NCI-H1694 treated with DMSO at 0.1 percent for 48 hours (cell line): ENCODE measurements around the gene ACSF3.

ENCODE experiments used
- DNase-seq: peaks from one replicate; lab custom pipeline; 2025; lab: John Stamatoyannopoulos, UW

ACSF3 gene

DNA sequence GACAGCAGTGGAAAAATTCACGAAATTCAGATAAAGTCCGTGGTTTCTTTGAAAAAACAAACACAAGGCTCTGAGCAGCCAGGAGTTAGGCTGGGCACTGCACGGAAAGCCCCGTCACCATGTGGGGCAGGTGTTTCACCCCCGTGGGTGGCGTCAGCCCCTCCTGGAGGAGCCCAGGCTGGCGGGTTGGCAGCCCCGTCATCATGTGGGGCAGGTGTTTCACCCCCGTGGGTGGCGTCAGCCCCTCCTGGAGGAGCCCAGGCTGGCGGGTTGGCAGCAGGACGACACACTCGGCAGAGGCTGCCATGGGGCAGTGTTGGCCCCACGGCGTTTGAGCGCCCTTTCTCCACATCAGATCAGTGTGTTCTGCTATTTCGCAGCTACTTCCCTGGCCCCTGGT is 38.1 kb downstream of the ACSF3 start:
- no peak for DNase-seq

DNA sequence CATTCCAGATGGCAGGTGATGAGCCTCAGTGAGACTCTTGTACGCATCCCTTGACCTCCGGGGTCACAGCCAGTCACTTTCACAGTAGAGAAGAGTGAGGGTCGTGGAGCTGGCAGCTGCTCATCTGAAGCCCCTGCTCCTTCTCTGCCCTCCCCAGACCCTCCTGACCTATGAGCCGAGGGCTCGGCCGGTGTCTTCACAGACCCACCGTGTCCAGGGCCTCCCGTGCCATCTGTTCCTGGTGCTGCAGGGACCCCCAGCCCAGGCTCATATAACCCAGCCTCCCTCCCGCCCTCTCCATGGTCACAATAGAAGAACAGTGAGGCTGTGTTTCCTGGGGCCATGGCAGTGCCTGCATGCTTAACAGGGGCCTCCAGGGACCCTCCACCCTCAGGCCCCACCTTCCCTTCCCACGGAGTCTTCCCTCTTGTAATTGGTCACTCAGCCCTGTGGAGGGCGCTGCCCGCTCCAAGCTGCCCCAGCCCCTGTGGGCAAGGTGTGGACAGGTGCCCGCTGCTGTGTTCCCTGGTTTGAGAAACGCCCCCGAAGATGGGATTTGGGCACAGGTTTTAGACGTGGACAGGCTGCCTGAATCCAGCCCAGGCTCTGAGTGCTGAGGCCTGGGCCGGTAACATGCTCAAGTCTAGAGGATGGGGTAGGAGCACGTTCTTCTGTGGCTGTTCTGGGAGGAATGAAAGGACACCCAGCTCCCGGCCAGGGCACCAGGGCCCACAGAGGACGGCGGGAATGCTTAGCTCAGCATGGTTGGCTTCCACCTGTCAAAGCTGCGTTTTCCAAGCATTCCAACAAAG is 38.7 kb downstream of the ACSF3 start:
- no peak for DNase-seq

DNA sequence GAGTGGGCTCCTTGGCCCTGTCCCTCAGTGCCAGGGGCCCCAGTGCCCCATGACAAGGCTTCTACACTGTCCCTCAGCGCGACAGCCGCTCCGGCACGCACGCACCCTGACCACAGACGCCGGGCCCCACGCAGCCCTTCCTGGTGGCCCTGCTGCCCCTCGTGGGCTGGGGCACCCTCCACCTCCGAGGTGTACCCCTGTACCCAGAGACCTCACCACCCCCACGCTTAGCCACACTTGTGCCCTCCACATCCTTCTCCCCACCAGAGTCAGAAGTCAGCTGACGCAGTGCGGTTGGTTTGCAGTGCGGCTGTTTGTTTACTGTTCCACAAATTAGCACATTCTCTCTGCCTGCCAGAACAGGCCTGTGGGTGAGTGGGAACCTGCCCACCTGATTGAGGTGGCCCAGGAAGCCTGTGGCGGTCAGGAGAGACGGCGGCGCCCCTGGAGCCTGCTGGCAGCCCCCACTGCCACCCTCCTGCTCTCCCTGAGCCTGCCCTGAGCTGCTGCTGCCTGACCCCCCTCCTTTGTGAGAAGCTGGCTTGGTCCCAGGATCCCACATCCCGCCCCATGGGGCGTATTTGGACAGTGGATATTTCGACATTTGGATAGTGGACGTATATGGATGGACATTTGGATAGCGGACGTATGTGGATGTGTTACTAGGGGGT is 39.9 kb downstream of the ACSF3 start:
- no peak for DNase-seq

DNA sequence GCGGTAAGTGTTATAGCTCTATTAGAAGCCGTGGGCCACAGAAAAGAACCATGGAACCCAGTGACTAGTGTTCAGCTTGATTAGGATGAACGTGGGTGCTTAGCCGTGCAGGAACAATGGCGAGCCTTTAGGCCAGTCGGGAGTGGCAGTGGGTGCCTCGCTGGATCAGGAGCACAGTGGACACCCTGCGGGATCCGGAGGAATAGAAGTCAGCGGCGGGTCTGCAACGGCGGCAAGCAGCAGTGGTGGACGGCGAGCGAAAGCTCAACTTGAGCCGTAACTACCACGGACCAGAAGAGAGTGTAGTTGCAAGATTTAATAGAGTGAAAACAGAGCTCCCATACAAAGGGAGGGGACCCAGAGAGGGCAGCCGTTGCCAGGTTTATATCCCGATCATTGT is 40.6 kb downstream of the ACSF3 start:
- DNase-seq, result no peak

DNA sequence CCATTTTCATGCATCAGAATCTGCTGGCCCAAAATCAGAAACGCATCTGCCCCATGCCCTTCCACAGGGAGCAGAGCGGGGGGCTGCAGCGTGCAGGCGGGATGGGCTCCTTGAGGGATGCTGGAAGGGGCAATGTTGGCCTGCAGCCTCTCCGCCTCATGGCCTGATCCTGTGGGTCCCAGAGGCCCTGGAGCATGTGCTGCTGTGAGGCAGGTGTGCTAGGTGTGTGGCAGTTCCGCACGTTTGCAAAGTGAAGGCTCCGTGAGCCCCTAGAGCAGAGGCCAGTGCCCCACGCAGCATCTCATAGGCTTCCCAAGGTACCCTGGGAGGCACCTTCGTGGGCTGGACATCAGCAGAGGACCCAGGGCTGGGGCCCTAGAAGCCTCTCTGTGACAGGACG is 41.5 kb downstream of the ACSF3 start:
- no peak for DNase-seq

DNA sequence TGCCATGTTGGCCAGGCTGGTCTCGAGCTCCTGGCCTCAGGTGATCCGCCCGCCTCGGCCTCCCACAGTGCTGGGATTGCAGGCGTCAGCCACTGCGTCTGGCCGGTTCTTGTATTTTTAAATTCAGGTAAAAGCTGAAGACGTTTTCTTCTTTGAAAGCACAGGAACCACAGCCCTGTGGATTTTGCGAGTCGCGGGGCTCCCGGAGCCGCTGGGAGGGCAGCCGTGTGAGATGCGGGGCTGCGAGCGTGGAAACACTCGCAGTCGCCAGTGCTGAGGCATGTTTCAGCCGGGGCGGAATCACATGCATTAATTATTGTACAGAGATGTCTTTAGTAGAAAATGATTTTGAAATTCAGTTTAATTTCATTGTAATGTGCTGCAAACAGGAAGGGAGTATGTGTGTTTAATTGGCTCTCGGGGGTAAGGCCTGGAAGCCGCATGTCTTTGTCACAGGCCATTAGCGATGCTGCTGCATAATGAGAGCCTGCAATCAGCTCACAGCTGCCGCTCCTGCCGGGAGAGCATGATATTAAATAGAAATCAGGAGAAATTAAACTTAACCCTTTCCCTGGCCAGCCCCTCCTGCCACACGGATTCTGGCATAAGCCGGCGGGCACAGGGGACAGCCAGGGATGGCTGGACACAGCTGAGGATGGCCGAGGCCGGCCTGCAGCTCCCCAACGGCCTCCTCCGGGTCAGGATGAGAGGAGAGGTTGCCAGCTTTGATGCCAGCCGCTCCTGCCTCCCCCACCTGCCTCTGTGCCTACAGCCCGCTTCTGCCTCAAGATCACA is 42.5 kb downstream of the ACSF3 start:
- peak; percentile 75 for DNase-seq

DNA sequence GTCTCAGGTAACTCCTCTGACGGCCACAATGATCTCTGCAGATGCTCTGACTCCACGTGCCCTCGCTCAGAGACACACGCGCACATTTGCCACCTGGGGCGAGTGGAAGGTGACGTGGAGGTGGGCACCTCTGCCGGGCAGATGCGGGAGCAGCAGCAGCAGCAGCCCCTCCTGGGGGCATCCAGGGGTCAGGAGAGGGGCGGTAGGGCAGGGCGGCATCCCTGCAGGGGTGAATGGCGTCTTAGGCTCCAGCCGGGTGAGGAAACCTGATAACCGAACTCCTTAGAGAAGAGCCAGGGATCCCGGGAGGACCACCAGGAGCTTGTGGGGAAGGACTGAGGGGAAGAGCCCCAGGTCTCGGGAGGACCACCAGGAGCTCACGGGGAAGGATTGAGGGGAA is 43.3 kb downstream of the ACSF3 start:
- DNase-seq, result no peak

DNA sequence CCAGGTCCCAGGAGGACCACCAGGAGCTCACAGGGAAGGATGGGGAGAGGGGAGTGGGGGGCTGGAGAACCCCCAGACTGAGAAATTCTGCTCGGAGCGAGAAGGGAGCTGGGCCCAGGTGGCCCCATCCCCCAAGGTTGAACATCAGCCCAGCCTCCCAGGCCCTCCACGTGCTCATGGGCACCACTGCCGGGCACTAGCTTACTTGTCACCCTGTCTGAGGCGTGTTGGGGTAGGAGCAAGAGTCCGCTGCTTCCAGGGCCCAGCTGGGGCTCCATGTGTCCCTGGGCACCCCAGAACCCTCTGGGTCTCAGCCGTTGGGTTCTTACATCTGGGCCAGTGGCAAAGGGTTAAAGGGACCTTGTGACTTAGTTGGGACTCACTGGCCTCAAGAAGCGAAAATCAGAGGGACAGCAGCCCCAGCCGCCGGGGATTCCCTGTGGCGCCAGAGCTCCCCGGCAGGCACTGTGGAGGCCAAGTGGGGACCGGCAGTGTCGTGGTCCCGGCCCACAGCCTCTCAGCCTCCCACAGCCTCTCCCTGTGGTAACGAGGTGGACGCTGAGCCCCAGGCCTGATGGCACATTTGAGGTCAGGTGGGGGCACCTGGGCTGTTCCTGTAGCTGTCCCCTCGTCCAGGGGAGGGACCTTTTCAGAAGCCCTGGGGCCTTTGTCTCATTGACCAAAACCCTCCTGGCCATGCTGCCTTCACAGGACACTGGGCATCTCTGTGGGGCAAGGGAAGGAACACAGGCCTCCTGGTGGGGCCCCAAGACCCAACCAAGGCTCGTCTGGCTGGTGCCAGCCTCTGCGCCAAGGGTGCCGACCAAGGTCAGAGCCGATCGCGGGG is 44.2 kb downstream of the ACSF3 start:
- DNase-seq, result no peak

DNA sequence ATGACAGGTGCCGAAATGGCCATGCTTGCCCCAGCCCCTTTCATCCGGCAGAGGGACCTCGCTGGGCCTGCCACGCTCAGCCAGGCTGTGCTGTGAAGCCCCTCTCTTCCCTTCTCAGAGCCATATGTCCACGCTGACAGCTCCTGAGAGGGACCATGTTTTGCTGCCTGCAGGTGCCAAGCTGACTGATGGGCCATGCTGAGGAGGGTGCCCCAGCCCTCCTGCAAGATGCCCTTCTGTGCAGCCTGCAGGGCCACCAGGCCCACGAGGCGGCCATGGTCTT is 44.8 kb downstream of the ACSF3 start:
- no peak for DNase-seq

DNA sequence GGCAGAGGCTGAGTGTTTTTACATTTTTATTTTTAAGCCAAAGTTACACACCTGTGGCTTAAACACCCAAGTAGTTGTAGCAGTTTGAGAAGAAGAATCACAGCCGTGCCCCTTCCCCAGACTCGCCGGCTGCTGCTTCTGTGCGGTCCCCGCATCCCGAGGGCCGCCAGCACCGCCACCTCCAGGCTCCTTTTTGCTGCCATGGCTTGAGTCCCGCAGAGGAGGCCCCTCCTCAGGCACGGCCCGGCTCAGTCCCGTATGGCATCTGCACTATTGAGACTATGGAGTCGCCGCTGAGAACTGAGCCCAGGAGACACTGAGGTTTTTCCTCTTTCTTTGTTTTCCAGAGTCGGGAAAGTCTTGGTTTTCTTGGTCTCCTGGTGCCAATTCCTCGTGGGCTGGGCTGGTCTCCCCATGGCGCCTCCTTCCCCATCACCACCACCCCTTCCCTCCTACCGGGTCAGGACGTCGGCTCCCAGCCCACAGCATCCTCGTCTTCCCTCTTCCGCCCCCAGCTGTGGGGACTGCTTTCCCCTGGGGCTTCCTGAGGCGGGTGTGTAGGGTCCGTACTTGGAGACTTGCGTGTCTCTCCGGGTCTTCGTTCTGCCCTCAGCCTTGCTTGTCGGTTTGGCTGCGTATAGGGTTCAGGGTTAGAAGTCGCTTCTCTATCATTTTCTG is 45.3 kb downstream of the ACSF3 start:
- DNase-seq, result no peak

DNA sequence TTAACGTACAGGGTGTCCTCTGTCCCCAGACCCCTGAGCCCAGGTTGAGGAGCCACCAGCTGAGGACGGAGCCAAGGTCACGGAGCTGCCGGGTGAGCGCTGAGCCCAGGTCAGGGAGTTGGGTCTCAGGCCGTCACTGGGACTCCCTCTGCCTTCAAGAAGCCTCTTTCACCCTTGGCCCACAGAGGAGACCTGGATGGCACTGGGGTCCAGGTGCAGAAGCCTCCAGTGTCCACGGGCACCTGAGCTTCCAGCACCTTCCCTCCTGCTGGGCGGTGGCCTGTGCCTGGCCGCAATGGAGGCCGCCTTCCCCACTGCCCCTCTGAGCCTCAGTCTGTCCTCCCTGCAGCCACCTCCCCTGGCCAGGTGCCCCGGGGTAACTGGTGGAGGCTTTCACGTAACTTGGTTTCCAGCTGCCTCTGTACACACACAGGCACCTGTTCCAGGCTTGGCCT is 46.3 kb downstream of the ACSF3 start:
- DNase-seq, result no peak

DNA sequence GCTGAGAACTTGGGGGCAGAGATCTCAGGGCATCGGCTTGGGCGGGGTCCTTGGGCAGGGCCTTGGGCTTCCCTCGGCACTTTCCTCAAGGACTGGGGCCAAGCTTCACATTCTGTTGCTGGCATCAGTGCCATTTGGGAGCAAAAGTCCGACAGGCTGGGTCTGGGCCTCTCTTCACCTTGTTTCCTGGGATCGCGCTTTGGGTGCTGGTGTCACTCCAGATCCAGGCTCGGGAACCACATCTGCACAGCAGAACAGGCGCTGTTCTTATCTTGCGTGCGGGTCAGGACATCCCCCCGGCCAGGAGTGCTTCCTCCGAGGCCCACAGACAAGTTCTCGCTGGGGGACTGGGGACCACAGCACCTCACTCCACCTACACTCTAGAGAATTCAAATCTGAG is 46.7 kb downstream of the ACSF3 start:
- DNase-seq, result no peak

DNA sequence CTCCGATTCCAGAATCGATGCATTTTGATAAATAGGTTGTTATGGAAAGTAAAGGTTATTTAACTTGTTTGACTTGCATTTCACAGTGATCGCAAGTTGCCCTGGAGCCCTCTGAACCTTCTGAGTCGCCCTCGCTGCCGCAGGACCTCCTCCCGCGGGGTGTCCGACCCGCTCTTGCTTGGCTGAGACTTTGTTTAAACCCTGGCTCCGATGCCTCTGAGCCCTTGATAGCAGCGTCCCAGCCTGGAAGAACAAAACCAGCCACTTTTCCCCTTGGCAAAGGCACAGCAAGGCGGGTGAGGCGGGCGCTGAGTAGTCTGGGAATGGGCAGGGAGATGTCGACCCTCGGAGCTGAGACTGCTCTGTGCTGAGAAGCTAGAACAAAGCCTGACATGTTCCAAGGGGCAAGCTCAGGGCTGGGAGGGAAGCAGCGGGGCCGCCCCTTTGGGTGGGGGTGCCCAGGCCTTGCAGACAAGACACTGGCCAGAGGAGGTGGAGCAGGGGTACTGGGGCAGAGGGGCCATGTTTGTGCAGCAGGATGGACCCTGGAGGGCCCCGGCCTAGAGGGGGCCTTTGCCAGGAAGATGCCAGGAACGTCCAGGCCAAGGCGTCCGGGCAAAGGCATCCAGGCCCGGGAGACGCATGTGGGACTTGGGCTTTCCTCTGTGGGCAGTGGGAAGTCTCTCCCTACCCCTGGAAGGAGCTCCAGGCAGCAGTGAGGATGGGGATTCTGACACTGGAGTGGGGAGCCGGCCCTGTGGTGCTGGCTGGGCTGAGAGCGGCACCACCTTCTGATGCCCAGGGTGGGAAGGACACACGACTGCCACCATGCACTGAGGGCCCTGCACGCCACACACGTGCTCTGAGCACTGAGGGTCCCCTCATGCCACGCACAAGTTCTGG is 47.6 kb downstream of the ACSF3 start:
- no peak for DNase-seq

DNA sequence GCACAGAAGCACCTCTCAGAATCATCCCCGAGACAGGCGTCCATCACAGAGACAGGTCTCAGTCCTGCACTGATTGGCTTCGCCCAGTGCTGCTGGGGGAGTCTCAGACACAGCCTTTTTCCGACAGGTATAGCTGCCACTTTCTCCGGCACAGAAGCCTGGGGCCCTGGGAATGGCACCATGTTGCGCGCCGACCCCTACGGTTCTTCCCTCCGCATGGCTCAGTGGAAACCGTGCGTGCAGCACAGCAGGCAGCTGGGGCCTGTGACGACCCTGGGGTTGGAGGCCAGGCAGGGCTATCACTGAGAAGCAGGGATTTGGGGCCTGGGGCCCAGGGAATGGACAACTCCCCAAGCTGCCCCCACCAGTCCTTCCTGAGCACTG is 48.2 kb downstream of the ACSF3 start:
- DNase-seq, result no peak

DNA sequence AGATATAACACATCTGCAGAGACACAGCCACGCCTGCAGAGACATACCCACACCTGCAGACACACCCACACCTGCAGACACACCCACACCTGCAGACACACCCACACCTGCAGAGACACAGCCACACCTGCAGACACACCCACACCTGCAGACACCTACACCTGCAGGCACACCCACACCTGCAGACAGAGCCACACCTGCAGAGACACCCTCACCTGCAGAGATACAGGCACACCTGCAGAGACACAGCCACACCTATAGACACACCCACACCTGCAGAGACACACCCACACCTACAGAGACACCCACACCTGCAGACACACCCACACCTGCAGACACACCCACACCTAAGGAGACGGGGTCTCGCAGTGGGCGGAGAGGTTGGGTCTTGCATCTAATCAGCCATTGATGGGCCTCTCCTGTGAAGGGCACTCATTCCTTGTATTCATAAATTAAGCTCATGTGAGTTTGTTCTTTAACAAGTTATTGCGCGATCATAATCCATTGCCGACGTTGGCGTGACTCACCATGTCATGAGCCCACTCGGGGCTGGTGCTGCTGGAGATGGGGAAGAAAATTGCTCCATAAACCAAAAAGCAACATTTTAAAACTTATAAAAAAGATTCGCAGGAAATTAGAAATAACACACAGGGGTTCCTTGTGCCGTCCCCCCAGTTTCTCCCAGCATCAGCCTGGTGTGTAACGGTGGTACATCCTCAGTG is 49.0 kb downstream of the ACSF3 start:
- DNase-seq, result no peak

DNA sequence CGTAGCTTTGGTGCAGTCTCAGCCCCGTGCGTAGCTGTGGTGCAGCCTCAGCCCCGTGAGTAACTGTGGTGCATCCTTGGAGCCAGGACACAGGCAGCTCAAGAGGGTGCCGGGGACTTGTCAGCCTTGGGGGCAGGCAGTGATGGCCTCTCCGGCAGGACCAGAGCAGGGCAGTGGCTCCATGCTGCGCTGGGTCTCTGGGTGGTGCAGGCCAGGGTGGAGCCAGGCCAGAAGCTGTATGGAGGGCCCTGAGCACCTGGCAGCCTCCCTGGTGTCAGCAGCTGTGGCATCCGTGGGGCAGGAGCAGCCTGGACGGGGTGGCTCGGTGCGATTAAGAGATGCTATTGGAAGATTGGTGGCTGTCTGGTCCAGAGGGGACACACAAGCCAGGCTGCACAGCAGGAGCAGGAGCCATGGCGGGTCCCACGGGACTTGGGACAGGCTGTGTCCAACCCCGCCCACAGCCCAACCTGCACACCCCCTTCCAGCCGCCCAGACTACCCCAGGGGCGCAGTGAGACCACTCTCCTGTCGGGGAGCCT is 49.6 kb downstream of the ACSF3 start:
- no peak for DNase-seq

DNA sequence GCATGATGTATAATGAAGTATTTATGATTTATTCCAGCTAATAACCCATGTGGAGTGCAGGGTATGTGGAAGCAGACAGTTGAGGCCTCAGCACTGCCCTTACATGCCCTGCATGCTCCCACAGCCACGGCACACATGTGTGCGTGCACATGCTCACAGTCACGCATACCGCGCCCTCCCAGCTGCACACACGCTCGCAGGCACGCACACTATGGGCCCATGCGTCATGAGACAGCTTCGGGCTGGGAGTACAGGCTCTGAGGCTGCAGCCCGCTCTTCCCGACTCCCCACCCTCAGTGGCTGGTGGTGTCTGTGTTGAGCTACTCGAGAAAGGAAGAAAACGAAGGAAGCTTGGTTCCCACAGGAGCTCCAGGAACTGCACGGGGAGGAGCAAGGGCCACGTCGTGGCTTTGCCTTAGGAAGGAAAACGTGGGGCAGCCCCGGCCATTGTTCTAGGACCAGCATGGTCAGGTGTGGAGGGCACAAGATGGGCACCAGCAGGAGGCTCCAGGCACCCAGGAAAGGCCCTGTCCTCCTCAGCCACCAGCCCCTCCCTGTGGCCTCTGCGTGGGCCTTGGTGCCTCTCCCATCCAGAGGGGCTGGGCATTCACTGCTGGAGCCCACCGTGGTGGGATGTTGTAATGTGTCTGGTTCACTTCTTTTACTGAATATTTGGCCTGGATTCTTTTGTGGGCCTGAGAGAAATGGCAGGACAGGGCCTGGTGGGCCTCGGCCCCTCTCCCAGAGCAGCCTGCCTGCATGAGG is 50.4 kb downstream of the ACSF3 start:
- no peak for DNase-seq

DNA sequence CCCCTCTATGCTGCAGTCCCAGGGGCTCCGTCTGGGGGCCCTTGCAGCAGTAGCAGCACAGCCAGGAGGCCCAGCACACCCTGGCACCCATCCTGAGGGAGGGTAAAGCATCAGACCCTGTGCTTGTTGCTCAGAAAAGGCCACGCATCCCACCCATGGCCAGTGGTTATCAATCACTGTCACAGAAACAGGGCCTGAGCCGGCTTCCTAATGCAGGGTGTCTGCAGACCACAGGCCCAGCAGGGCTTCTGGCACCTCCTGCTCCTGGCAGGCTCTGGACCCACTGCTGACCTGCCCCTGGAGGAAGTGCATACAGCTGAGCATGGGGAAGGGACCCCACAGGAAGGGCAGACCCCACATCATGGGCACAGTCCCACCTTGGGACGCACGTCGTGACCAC is 51.0 kb downstream of the ACSF3 start:
- no peak for DNase-seq
